Sciatic nerve (tissue), 2 donors: ENCODE data around the gene FCN3. TPM values are rescaled to one million over a fixed set of nuclear protein-coding genes. Genes with fewer than 3 reads are reported as not detected.

Experiments used
- ATAC-seq: fragments of 200-7000 bp; cut with Tn5 transposase; one replicate; pipeline ENCODE4 v1.9.1; 2020; ENCODE audit warnings: mild to moderate bottlenecking, moderate library complexity
- DNase-seq: peaks from one replicate; pipeline ENCODE4 v3.0.0-alpha.2; 2020; ENCODE audit warnings: low spot score
- intact Hi-C: fragments of 100-400 bp; cut with DNase I; formaldehyde crosslinking; loops from one replicate; pipeline ENCODE4 v1.14.2; 2022
- total RNA-seq: library from RNA; stranded (reverse); fragmentation: NEBNext Ultra II Directional; extraction: Animal tissue kit (Norgen Biotek cat#: 25700); gene quantifications from one replicate; pipeline ENCODE4 v1.2.1, GENCODE V29; 2021
- donor health status: DM: no; HTN: no; CAD: no.
- donor health status: DM: no; HTN: no; CAD: no.

Gene FCN3
- total RNA-seq, 1 donor from 2014 or later = 1.2 TPM

DNA sequence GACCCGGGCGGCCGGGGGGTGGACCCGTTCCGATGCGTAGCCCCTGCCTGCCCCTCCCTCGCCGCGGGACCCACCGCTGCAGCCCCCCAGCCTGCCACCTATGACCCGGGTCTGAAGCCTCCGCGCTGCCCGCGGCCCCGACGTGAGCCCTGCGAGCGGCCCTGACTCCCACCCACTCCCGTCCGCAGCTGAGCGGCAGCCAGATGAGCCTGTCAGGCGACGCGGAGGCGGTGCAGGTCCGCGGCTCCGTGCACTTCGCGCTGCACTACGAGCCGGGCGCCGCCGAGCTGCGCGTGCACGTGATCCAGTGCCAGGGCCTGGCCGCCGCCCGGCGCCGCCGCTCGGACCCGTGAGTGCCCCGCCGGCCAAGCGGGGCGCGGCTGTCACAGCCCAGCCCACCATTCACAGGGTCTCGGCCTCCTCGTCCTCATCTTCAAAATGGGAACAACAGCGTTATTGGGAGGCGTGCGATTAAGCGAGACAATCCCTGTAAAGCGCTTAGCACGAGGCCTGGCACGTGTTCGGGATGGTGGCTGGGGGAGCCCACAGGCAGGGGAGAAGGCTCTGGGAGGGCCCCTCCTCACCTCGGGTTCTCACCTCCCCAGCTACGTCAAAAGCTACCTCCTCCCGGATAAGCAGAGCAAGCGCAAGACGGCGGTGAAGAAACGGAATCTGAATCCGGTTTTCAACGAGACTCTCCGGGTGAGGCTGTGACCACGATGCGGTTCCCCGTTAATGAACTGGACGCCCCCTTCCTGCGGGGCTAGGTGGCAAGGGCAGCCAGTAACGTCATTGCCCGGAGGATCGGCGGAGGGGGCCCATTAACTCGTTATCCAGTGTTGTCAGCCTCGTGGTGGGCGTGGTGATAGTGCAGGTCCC is 24.6 kb downstream of the FCN3 start:
- intact Hi-C loops = no loop called here
- ATAC-seq (peak; percentile 70), DNase-seq (no peak)

DNA sequence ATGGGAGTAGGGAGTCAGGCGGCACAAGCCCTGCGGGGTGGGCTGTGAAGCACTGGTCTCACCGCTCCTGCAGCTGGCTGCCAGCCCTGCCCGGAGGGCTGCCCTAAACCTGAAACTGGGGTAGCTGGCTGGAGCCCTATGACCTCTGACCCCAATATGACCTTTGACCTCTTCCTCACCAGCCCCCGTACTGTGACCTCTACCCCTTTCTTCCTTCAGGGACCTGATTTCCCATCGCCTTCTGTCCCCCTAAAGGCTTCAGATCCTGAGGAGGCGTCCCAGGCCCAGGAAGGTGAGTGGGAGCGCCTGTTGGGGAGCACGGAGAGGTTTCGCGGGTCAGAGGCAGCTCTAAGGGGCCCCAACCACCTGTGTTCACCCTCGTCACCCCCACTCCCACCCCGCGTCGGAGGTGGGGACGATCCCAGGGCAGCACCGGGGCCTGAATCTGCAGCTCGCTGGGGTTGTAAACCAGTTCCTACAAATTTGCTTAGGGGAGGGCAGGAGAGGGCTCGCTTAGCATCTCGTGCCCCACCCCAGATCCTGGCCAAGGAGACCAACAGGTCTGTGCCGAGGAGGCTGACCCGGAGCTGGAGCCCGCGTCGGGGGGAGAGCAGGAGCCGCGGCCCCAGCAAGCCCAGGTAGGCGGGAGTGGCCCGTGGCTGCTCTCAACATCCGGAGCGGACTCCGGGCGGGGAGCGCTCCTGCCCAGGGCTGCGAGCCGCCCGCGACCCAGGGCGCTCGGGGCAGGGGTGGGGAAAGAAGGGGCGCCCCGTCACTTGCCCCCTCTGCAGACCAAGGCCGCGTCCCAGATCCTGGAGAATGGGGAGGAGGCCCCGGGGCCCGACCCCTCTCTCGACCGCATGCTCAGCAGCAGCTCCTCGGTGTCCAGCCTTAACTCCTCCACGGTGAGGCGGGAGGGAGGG is 25.5 kb downstream of the FCN3 start:
- intact Hi-C loops = no loop called here
- DNase-seq = no peak
- ATAC-seq = peak; percentile 23

DNA sequence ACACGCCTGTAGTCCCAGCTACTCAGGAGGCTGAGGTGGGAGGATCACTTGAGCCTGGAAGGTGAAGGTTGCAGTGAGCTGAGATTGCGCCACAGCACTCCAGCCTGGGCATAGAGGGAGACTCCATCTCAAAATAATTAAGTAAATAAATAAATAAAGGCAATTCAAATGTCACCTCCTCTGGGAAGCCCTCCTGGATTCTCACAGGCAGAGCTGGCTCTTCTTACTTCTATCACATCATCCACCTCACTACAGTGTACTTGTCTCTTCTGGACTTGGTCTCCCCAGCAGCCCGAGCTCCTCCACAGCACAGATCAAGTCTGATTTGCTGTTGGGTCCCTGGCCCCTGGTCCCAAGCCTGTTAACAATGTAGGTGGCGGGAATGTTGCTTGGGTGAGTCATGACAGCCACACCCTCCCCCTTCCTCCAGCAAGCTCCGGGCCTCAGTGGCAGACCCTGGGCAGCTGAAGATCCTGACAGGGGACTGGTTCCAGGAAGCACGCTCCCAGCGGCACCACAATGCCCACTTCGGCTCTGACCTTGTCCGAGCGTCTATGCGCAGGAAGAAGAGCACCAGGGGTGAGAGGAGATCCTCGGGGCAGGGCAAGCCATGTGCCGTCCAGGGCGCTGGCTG is 27.5 kb downstream of the FCN3 start:
- DNase-seq (no peak), ATAC-seq (no peak)
- intact Hi-C loops = no loop called here

DNA sequence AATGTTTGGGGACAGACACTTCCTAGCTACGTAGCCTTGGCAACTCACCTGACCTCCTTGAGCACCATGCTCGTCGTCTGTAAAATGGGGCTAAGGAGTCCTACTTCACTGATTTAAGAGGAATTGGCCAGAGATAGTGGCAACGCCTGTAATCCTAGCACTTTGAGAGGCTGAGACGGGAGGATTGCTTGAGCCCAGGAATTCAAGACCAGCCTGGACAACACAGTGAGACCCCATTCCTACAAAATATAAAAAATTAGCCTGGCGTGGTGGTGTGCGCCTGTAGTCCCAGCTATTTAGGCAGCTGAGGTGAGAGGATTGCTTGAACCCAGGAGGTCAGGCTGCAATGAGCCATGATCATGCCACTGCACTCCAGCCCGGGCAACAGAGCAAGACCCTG is 28.3 kb downstream of the FCN3 start:
- intact Hi-C loops = no loop called here
- ATAC-seq (no peak), DNase-seq (no peak)

GRCh38 chr1:27345272-27345671 is 29.4 kb downstream of the FCN3 start:
- DNase-seq (no peak), ATAC-seq (no peak)
- intact Hi-C loops = no loop called here

- no peak for DNase-seq
- no peak for ATAC-seq
- intact Hi-C loops = no loop called here
Observed at GRCh38 chr1:27343639-27344025, 31.0 kb downstream of the FCN3 start.

DNA sequence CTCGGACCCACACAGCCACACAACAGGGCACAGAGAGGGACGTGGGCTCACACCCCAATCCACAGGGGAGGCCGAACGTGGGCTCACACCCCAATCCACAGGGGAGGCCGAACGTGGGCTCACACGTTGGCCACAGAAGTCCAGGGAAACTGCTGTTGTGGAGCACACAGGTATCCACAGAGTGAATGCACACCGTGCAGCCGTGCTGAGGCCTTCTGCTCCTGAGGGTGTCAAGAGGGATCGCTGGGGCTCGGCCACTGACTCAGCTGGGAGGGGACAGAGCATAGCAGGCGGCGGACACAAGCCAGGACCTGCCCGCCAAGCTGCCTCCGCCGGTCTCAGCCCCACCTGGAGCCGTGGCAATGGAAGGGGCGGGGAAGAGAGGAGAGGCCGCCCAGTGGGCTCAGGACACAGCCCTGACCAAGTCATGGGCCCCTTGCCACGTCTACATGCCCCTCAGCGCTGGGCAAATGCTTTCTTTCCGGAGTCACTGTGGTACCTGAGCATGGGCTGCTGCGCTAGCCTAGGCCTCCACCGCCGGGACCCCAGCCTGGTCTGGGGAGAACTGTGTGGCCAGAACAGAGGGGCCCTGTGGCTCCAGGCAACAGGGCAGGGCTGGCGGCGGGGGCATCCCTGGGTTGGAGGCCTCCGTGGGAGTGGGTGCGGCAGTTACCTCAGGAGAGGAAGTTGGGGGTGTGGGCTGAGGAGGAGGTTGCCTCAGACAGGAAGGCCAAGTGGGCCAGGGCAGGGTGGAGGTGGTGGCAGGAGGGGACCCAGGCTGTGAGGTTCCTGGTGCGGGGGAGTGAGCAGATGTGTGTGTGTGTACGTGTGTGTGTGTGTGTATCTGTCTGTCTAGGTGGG is 31.6 kb downstream of the FCN3 start:
- ATAC-seq (peak; percentile 13), DNase-seq (no peak)
- intact Hi-C loops = no loop called here

DNA sequence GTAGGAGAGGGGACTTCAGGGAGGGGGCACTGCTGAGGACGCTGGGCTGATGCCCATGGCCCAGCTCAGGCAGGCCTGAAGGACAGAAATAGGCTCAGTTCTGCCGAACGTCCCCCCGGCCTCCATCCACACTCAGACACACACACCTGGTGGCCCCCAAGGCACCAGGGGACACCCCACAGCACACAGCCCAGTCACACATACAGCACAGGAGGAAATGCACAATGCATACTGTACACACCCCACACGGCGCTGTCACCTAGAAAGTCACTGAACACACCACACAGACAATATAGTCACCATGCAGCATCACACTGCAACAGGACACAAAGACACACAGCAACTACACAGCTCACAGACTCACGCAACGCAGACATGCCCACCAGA is 32.2 kb downstream of the FCN3 start:
- DNase-seq (no peak), ATAC-seq (no peak)
- intact Hi-C loops = no loop called here

- no peak for ATAC-seq
- no peak for DNase-seq
- intact Hi-C loops = no loop called here
Observed at GRCh38 chr1:27341525-27342252, 32.9 kb downstream of the FCN3 start, which contains the start of gene SYTL1. Gene SYTL1 (plus strand): TSS chr1:27342022. CDS start chr1:27345335, 3,313 bp downstream.

DNA sequence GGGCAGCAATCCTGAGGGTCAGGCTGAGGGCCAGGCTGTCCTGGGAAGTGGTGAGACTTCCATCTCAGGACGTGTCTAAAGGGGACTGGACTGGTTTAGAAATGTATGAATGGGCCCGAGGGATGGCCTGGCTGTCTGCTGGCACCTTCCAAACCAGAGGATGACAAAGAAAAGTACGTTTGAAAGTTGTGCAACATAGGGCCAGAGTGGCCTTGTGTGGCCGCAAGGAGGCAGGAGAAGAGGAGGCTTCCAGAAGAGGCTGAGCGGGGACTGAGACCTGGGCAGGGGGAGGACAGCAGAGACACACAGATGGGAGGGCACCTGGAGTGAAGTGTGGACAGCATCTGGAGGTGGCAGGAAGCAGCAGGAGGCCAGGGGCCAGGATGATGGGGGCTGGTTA is 35.4 kb downstream of the FCN3 start:
- DNase-seq (no peak), ATAC-seq (no peak)
- intact Hi-C loops = no loop called here

GRCh38 chr1:27338751-27339150 is 35.9 kb downstream of the FCN3 start:
- intact Hi-C loops = no loop called here
- no peak for ATAC-seq
- no peak for DNase-seq

DNA sequence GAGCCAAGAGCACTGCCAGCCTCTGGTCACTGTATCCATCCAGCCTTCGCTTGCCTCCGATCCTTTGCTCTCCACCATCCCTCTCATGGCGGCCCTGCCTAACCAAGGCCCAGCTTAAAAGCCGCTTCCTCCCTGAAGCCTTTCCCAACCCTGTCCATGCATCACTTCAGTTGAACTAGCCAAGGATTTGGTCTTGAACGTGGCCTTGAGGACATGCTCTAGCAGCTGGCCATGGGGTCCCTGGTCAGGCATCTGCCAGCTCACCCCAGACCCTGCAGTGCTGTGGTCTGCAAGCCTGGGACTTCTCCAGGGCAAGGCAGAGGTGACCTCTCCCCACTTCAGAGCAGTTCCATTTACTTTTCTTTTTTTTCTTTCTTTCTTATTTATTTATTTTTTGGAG is 37.9 kb downstream of the FCN3 start:
- DNase-seq = no peak
- ATAC-seq = no peak
- intact Hi-C loops = no loop called here

DNA sequence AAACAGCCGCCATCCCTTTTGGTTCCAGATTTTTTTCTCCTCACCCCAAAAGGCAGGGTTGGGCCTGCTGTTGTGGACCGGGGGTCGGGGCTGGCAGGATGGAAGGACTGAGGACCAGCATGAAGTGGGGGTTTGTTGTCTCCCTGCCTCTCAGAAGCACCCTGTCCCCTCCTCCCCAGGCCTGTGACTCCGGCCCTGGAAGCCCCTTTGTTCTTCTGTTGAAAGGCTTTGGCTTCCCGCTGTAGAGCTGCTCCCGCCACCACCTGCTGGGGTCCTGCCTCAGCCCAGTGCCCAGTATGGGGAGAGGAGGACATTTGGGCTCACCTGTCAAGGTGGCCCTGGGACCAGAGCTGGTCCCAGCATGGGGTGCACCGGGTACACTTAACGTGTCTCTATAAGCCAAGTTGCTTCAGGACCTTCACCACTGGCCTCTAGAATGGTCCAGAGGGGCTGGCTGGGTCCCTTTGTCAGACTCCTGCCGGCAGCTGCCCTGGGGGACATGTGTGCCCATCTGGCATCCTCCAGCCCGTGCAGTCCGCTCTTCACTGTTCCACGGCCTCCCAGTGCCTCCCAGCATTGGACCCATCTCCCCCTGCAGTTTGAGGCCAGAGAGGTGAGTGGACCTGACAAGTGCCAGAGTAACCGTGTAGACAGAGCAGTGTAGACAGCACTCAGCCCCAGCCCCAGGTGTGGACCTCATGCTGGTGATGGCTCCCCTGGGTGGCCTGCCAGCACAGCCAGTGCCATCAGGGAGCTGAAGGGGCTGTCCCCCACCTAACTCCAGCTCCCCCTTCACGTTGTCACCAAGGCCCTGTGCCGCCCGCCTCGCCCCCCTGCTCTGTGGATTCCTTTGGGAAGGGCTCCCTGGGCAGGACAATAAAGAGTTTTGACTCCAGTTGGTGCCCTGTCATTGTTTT is 38.9 kb downstream of the FCN3 start:
- DNase-seq = no peak
- ATAC-seq = no peak
- intact Hi-C loops = no loop called here

- intact Hi-C loops = no loop called here
- no peak for ATAC-seq
Observed at GRCh38 chr1:27333717-27334279, 40.8 kb downstream of the FCN3 start.

DNA sequence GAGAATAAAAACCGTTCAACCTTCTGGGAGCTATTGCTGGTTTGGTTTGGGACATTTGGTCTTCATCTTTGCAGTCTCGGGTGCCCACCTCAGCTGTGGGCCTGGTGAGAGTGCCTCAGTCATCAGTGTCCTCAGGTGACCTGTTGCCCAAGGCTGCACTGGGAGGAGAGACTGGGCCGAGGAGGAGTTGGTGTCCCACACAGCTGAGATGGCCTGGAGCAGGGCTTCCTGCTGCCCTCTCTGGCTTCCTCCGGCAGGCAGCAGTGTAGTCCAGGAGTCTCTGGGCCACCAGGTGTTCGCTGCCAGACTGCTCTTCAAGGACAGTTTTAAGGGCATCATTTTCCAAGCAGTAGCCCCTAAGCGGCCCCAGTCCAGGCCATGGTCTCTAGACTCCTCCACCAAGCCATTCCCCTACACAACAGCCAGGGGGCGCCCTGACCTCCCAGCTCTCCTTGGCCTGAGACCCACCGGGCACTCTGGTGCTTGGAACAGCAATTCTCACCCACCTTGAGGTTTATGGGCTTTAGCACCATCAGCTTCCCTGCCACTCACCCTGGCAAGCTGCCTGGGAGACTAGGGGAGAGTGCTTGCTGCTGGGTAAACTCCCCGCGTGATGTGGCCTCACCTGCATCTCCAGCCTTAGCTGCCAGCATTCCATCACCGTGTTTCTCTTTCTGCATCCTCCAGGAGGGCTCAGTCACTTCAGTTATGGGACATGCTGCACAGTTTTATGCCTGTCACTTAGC is 41.9 kb downstream of the FCN3 start:
- ATAC-seq (peak; percentile 70), DNase-seq (no peak)
- intact Hi-C loops = no loop called here

More at GRCh38 chr1:27333717-27334279, 40.8 kb downstream of the FCN3 start:
- no peak for DNase-seq

DNA sequence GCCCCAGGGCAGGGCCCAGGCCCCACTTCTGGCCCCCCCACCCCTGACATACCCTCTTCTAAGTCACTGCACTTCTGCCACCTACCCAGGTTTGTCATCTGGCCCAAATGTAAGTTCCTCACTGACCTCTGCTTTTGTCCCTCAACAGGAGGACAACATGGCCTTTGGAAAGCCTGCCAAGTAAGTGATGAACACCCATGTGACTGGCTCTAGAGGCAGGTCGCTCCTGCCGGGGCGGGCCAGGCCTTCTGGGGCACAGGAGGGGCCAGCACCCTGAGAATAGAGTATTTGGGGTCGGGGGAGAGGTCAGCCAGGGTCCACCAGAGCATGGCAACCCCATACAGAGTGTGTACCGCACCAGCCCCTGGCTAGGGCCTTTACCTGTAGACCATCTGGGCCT is 42.7 kb downstream of the FCN3 start:
- DNase-seq (no peak), ATAC-seq (no peak)
- intact Hi-C loops = no loop called here
